Gastrocnemius medialis (tissue), 4 donors: Measurements from ENCODE around the gene PLXNC1.

Experiments used
- CTCF ChIP-seq, 5 experiments: fragments of 450-650 bp in 3 of 5; fragments of 200-600 bp in 2 of 5; sonication (generic) in 2 of 5; IDR thresholded peaks in 4 of 5; conservative IDR thresholded peaks in 1 of 5; 1 replicate in 4 of 5; 2 replicates in 1 of 5; pipeline ENCODE4 v1.5.1; 2016 to 2019; ENCODE audit warnings: antibody characterized with exemption in 5 of 5, mild to moderate bottlenecking in 3 of 5, moderate library complexity in 3 of 5
- POLR2A ChIP-seq, 2 donors: fragments of 450-650 bp; IDR thresholded peaks; one replicate each; pipeline ENCODE4 v1.6.1; 2017; ENCODE audit warnings: antibody characterized with exemption in 2 of 2, mild to moderate bottlenecking in 2 of 2, moderate library complexity in 2 of 2

- TF ChIP-seq CTCF (IDR thresholded peaks at IDR 0.05 in 4 of 5, conservative IDR thresholded peaks at IDR 0.05 in 1 of 5) (no peak), POLR2A (IDR thresholded peaks at IDR 0.05) (no peak)
These were observed 51.7 kb downstream of the PLXNC1 start for GRCh38 chr12:94200069-94200468.
